BJ (cell line): Measurements from ENCODE around the gene FFAR2. TPM values are rescaled to one million over a fixed set of nuclear protein-coding genes. Genes with fewer than 3 reads are reported as not detected.

Source experiments
- CTCF ChIA-PET: fragments of 350-600 bp; formaldehyde crosslinking; extraction: SDS; loops from one replicate; lab custom pipeline; 2021; ENCODE audit warnings: antibody characterized with exemption, inconsistent platforms; lab: Yijun Ruan, JAX
- POLR2A ChIA-PET: fragments of 300-600 bp; sonication (Branson Sonifier 250); formaldehyde crosslinking; extraction: SDS; loops from one replicate; lab custom pipeline; 2021; ENCODE audit warnings: antibody characterized with exemption; lab: Charles Lee
- DNase-seq: peaks from one replicate; pipeline ENCODE4 v3.0.0-alpha.2; 2011; ENCODE audit warnings: low read depth
- H3K27me3 ChIP-seq: 2 replicates; pipeline ENCODE4 v1.6.0; 2011; ENCODE audit warnings: low read length; ENCODE audit not compliant: control insufficient read depth, insufficient read depth
- H3K36me3 ChIP-seq: 2 replicates; pipeline ENCODE4 v1.5.1; 2011; ENCODE audit warnings: low read length; ENCODE audit not compliant: control insufficient read depth, insufficient read depth
- H3K4me3 ChIP-seq: 2 replicates; pipeline ENCODE4 v1.5.1; 2011; ENCODE audit warnings: low read depth, mild to moderate bottlenecking, control low read depth, low read length
- CTCF ChIP-seq: IDR thresholded peaks from 2 replicates; pipeline ENCODE4 v1.5.1; 2011; ENCODE audit warnings: low read depth, mild to moderate bottlenecking, control low read depth, inconsistent platforms, low read length, moderate library complexity; ENCODE audit not compliant: insufficient read depth
- polyA plus RNA-seq: library from polyadenylated mRNA; depleted of rRNA; stranded (reverse); fragments of >200 nt; gene quantifications from 2 replicates; pipeline ENCODE4 v1.2.3, GENCODE V29; 2011

Gene FFAR2
- polyA plus RNA-seq, 1 experiment: not detected

DNA sequence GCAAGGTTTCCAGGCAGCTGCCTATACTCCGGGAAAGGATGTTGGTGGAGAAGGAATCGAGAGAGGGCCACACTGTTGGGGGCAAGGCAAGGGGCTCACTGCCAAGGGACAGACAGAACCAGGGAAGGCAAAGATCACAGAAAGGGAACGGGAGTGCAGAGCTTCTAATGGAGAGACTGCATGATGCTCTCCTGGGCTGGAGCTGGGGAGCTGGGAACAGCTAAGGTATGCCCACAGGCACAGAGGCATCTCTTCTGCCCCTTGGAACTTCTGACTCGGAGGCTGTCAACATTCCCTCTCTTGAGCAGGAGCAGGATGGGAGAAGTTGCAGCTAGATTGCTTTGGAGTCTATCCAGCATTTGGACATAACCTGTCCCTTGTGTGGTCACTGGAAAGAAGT lies 22.4 kb upstream of the FFAR2 start:
- Histone ChIP-seq H3K36me3 (no peaks in the 10 kb centered on the region), H3K4me3 (no peak overlapping the region), H3K27me3 (no peaks in the 10 kb centered on the region; the same call in 1 of the 2 replicates)
- ChIA-PET CTCF (interaction anchor here (1.1 kb wide), 1 partner anchor 70 kb away, joined by 3 read pairs; no protein-coding TSS in a partner anchor), POLR2A (no interaction called here)
- TF ChIP-seq CTCF: no peak
- no peak for DNase-seq

GRCh38 chr19:35427187-35427586 lies 20.9 kb upstream of the FFAR2 start:
- Histone ChIP-seq H3K36me3 (no peaks in the 10 kb centered on the region), H3K4me3 (no peak overlapping the region), H3K27me3 (no peaks in the 10 kb centered on the region; the same call in 1 of the 2 replicates)
- no peak for DNase-seq
- POLR2A ChIA-PET: no interaction called here
- TF ChIP-seq CTCF: no peak
- CTCF ChIA-PET: interaction anchor here (0.6 kb wide), 1 partner anchor 919 kb away, joined by 3 read pairs; no protein-coding TSS in a partner anchor

- DNase-seq: no peak
- no peaks in the 10 kb centered on the region; the same call in 1 of the 2 replicates for H3K27me3 ChIP-seq
- ChIA-PET POLR2A (no interaction called here), CTCF (interaction anchor here (0.8 kb wide), 1 partner anchor 14 kb away, joined by 3 read pairs; no protein-coding TSS in a partner anchor)
- TF ChIP-seq CTCF: no peak
- H3K36me3 ChIP-seq: no peaks in the 10 kb centered on the region
- no peak overlapping the region for H3K4me3 ChIP-seq
Observed at GRCh38 chr19:35429698-35430408, 18.2 kb upstream of the FFAR2 start.

GRCh38 chr19:35430409-35431144 lies 17.5 kb upstream of the FFAR2 start:
- no peaks in the 10 kb centered on the region; the same call in 1 of the 2 replicates for H3K27me3 ChIP-seq
- H3K4me3 ChIP-seq: no peak overlapping the region
- ChIA-PET CTCF (interaction anchor here (0.8 kb wide), 1 partner anchor 14 kb away, joined by 3 read pairs; no protein-coding TSS in a partner anchor), POLR2A (no interaction called here)
- no peak for DNase-seq
- no peaks in the 10 kb centered on the region for H3K36me3 ChIP-seq
- TF ChIP-seq CTCF: no peak
